ENCODE measurements around the gene MYH15.

DNA sequence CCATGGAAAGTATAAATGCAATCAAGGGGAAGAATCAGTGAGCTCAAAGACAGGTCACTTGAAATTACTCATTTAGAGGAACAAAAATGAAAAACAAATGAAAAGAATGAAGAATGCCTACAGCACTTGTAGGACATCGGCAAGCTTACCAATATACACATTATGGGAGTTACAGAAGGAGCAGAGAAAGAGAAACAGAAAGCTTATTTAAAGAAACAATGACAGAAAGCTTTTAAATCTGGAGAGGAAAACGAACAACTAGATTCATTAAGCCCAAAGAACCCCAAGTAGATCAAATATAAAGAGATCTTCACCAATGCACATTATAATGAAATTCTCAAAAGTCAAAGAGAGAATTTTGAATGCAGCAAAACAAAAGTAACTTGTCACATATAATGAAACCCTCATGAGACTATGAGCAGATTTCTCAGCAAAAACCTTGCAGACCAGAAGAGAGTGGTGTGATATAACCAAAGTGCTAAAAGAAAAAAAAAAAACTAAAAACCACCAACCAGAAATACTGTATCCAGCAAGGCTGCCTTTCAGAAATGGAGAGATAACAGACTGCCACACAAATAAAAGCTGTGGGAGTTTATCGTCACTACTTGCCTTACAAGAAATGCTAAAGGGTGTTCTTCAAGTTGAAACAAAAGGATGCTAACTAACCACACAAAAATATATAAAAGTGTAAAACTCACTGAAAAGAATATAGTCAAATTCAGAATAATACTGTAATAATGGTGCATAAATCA is 63.1 kb downstream of the MYH15 start:
- no peak for TF ChIP-seq EZH2 (IDR thresholded peaks at IDR 0.05; ENCODE audit: borderline replicate concordance, insufficient read depth, low read length, poor library complexity, severe bottlenecking)
- TF ChIP-seq, protein P1, sequence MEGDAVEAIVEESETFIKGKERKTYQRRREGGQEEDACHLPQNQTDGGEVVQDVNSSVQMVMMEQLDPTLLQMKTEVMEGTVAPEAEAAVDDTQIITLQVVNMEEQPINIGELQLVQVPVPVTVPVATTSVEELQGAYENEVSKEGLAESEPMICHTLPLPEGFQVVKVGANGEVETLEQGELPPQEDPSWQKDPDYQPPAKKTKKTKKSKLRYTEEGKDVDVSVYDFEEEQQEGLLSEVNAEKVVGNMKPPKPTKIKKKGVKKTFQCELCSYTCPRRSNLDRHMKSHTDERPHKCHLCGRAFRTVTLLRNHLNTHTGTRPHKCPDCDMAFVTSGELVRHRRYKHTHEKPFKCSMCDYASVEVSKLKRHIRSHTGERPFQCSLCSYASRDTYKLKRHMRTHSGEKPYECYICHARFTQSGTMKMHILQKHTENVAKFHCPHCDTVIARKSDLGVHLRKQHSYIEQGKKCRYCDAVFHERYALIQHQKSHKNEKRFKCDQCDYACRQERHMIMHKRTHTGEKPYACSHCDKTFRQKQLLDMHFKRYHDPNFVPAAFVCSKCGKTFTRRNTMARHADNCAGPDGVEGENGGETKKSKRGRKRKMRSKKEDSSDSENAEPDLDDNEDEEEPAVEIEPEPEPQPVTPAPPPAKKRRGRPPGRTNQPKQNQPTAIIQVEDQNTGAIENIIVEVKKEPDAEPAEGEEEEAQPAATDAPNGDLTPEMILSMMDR (IDR thresholded peaks at IDR 0.05; ENCODE audit: poor library complexity, severe bottlenecking) = no peak
